B cell (primary cell): Measurements from ENCODE around the gene TTC24. TPM values are rescaled to one million over a fixed set of nuclear protein-coding genes. Genes with fewer than 3 reads are reported as not detected.

Experiments
- ATAC-seq: fragments of 200-7000 bp; cut with Tn5 transposase; one replicate; pipeline ENCODE4 v1.10.0; 2021; ENCODE audit warnings: low read depth, mild to moderate bottlenecking, moderate number of reproducible peaks, moderate library complexity
- CTCF ChIA-PET: fragments of 350-600 bp; sonication (Branson Sonifier 250); formaldehyde crosslinking; loops from one replicate; lab custom pipeline; 2021; ENCODE audit warnings: antibody characterized with exemption, inconsistent platforms; lab: Charles Lee
- POLR2A ChIA-PET: fragments of 350-600 bp; sonication (Branson Sonifier 250); formaldehyde crosslinking; loops from one replicate; lab custom pipeline; 2021; ENCODE audit warnings: antibody characterized with exemption; lab: Charles Lee
- DNase-seq: peaks from one replicate; pipeline ENCODE4 v3.0.0; 2013
- H2AFZ ChIP-seq: 2 replicates; pipeline ENCODE4 v1.6.1; 2012; ENCODE audit warnings: mild to moderate bottlenecking, low read depth, low read length; ENCODE audit not compliant: insufficient read depth, poor library complexity, severe bottlenecking
- H3K27ac ChIP-seq, 2 donors: 1 replicate in 1 of 2; 2 replicates in 1 of 2; pipeline ENCODE4 v1.5.1; 2012 to 2013; ENCODE audit warnings: low read length in 2 of 2, mild to moderate bottlenecking in 2 of 2, moderate library complexity in 1 of 2
- H3K27me3 ChIP-seq, 4 experiments: fragments of 200-600 bp in 1 of 4; sonication (generic) in 1 of 4; replicated peaks in 1 of 4; 1 replicate in 2 of 4; 2 replicates in 2 of 4; pipeline versions ENCODE4 v1.6.1 to v1.7.0; 2013 to 2016; ENCODE audit warnings: low read length in 3 of 4, mild to moderate bottlenecking in 2 of 4, mixed read lengths in 1 of 4, moderate library complexity in 1 of 4; ENCODE audit not compliant: insufficient read depth in 4 of 4, control insufficient read depth in 3 of 4; ENCODE audit errors: control extremely low read depth in 1 of 4
- H3K36me3 ChIP-seq, 2 experiments: replicated peaks in 1 of 2; 1 replicate in 1 of 2; 2 replicates in 1 of 2; pipeline versions ENCODE4 v1.6.1 to v1.7.1; 2013; ENCODE audit warnings: low read length in 1 of 2; ENCODE audit not compliant: insufficient read depth in 2 of 2, control insufficient read depth in 1 of 2; ENCODE audit errors: control extremely low read depth in 1 of 2, extremely low read depth in 1 of 2
- H3K4me1 ChIP-seq, 2 donors: fragments of 200-600 bp in 1 of 2; sonication (generic) in 1 of 2; 1 replicate in 1 of 2; 2 replicates in 1 of 2; pipeline versions ENCODE4 v1.5.1 to v1.6.1; 2013 to 2017; ENCODE audit warnings: low read length in 2 of 2; ENCODE audit not compliant: control insufficient read depth in 2 of 2, insufficient read depth in 2 of 2
- H3K4me2 ChIP-seq: replicated peaks from 2 replicates; pipeline ENCODE3; 2012; ENCODE audit warnings: mild to moderate bottlenecking, low read depth, low read length; ENCODE audit not compliant: poor library complexity, severe bottlenecking
- H3K4me3 ChIP-seq, 5 experiments: fragments of 200-600 bp in 1 of 5; sonication (generic) in 1 of 5; 1 replicate in 3 of 5; 2 replicates in 2 of 5; pipeline versions ENCODE4 v1.5.1 to v1.7.0; 2011 to 2016; ENCODE audit warnings: low read length in 4 of 5, mild to moderate bottlenecking in 4 of 5, low read depth in 2 of 5, control low read depth in 1 of 5, moderate library complexity in 1 of 5; ENCODE audit not compliant: insufficient read depth in 1 of 5; ENCODE audit errors: control extremely low read depth in 1 of 5, extremely low read depth in 1 of 5
- H3K79me2 ChIP-seq: fragments of 200-600 bp; sonication (generic); one replicate; pipeline ENCODE4 v1.6.0; 2016; ENCODE audit warnings: low read length; ENCODE audit not compliant: control insufficient read depth, insufficient read depth
- H3K9ac ChIP-seq: fragments of 200-600 bp; sonication (generic); 2 replicates; pipeline ENCODE4 v1.6.1; 2017; ENCODE audit warnings: mild to moderate bottlenecking, low read length, moderate library complexity
- H3K9me3 ChIP-seq, 3 donors: one replicate each; pipeline versions ENCODE4 v1.6.1 to v1.7.1; 2013; ENCODE audit warnings: low read length in 2 of 3; ENCODE audit not compliant: control insufficient read depth in 2 of 3, insufficient read depth in 1 of 3; ENCODE audit errors: control extremely low read depth in 1 of 3
- H4K20me1 ChIP-seq: 2 replicates; pipeline ENCODE4 v1.6.0; 2012; ENCODE audit warnings: mild to moderate bottlenecking, low read length; ENCODE audit not compliant: insufficient read depth, control insufficient read depth, poor library complexity, severe bottlenecking
- H3K27ac Mint-ChIP-seq: one replicate; pipeline ENCODE4 v1.8.0; 2021; ENCODE audit warnings: mixed read lengths
- H3K27me3 Mint-ChIP-seq: one replicate; pipeline ENCODE4 v1.8.0; 2021; ENCODE audit warnings: mixed read lengths
- H3K4me1 Mint-ChIP-seq: one replicate; pipeline ENCODE4 v1.8.0; 2021; ENCODE audit warnings: mixed read lengths
- H3K4me3 Mint-ChIP-seq: one replicate; pipeline ENCODE4 v1.8.0; 2021; ENCODE audit warnings: mixed read lengths
- H3K9me3 Mint-ChIP-seq: one replicate; pipeline ENCODE4 v1.8.0; 2022; ENCODE audit warnings: mixed read lengths; ENCODE audit not compliant: insufficient read depth
- EZH2 ChIP-seq: IDR thresholded peaks from 2 replicates; pipeline ENCODE4 v1.6.1; 2012; ENCODE audit warnings: borderline replicate concordance, low read depth, mild to moderate bottlenecking, moderate library complexity, low read length; ENCODE audit not compliant: insufficient read depth, poor library complexity, severe bottlenecking
- WGBS: methylation state at CpG from one replicate; pipeline ENCODE4 v1.1.5; 2013; ENCODE audit warnings: missing lambda C conversion rate; ENCODE audit not compliant: insufficient coverage; 5-methylcytosine and 5-hydroxymethylcytosine counted together
- intact Hi-C: fragments of 100-400 bp; cut with micrococcal nuclease; formaldehyde crosslinking; loops from one replicate; pipeline ENCODE4 v1.10.0; 2022
- polyA plus RNA-seq: library from polyadenylated mRNA; depleted of rRNA; stranded (reverse); fragments of >200 nt; gene quantifications from 2 replicates; pipeline ENCODE4 v1.2.3, GENCODE V29; 2012
- total RNA-seq, 2 donors: library from RNA; stranded (reverse); fragments of 120-200 nt in 1 of 2; gene quantifications; 1 replicate in 1 of 2; 2 replicates in 1 of 2; pipeline versions ENCODE4 v1.2.3 to v1.2.4, GENCODE V29; 2013 to 2022
- TF ChIP-seq, protein P1 (sequence below): fragments of 200-600 bp; IDR thresholded peaks from one replicate; pipeline ENCODE4 v1.8.0; 2022; ENCODE audit warnings: antibody characterized with exemption, mild to moderate bottlenecking

The TTC24 gene
- total and polyA plus RNA-seq, 2 donors (not counting 1 experiment from before 2014, with no cell fraction given), result 24.3 to 29.8 TPM

DNA sequence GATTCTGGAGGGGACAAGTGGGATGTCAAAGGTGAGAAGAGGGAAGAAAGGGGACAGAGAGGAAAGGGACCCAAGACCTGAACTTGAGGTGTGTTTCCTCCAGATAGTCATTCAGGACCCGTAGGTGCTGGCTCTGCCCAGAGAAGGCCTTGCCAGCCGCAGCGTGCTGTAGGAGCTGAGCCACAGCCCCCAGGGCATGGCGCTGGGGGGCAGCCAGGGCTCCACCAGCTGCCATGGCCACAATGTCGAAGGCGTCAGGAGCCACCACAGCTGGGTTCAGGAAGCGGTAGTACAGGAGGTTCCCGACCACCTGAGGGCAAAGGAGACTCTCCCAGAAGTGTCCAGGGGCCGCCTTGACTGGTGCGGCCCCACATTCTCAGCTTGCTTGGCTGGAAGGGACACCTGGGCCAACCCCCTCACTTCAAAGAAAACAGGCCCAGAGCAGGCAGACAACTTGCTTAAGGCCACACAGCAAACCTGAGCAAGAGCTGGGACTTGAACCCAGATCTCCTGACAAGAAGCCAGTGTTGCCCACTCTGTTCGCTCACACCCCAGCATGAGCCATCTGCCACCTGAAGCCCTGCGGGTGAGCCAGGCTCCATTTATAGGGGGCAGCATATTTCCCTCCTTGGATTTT lies 45.0 kb upstream of the TTC24 start:
- Mint-ChIP-seq H3K27me3 (no peaks in the 10 kb centered on the region), H3K9me3 (no peaks in the 10 kb centered on the region), H3K4me1 (no peaks in the 10 kb centered on the region), H3K4me3 (no peak overlapping the region), H3K27ac (no peak overlapping the region)
- no peak overlapping the region for H3K4me2 ChIP-seq
- ATAC-seq (no peak), DNase-seq (no peak)
- H3K9me3 ChIP-seq, result no peaks in the 10 kb centered on the region
- no peak overlapping the region for H3K27ac ChIP-seq
- POLR2A ChIA-PET, result interaction anchor here (0.5 to 0.8 kb wide), 2 partner anchors 8 to 10 kb away, joined by 3 read pairs; no protein-coding TSS in a partner anchor
- intact Hi-C loops, result no loop called here
- no peaks in the 10 kb centered on the region for H3K27me3 ChIP-seq
- no peaks in the 10 kb centered on the region for H3K4me1 ChIP-seq
- CTCF ChIA-PET, result interaction anchor here (0.9 kb wide), 1 partner anchor 9 kb away, joined by 3 read pairs; no protein-coding TSS in a partner anchor
- H3K4me3 ChIP-seq, result no peak overlapping the region
- H3K9ac ChIP-seq, result no peak overlapping the region
- no peaks in the 10 kb centered on the region for H4K20me1 ChIP-seq
- TF ChIP-seq, protein P1, sequence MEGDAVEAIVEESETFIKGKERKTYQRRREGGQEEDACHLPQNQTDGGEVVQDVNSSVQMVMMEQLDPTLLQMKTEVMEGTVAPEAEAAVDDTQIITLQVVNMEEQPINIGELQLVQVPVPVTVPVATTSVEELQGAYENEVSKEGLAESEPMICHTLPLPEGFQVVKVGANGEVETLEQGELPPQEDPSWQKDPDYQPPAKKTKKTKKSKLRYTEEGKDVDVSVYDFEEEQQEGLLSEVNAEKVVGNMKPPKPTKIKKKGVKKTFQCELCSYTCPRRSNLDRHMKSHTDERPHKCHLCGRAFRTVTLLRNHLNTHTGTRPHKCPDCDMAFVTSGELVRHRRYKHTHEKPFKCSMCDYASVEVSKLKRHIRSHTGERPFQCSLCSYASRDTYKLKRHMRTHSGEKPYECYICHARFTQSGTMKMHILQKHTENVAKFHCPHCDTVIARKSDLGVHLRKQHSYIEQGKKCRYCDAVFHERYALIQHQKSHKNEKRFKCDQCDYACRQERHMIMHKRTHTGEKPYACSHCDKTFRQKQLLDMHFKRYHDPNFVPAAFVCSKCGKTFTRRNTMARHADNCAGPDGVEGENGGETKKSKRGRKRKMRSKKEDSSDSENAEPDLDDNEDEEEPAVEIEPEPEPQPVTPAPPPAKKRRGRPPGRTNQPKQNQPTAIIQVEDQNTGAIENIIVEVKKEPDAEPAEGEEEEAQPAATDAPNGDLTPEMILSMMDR, result no peak
- TF ChIP-seq EZH2, result no peak
- 96% methylated on average over 11 of the region's 12 CpGs for WGBS
- no peaks in the 10 kb centered on the region for H3K36me3 ChIP-seq
- no peaks in the 10 kb centered on the region for H3K79me2 ChIP-seq
- H2AFZ ChIP-seq, result no peak overlapping the region

- WGBS, result 98% methylated on average over 7 of the region's 9 CpGs
- intact Hi-C loops, result no loop called here
- DNase-seq (no peak), ATAC-seq (no peak)
- TF ChIP-seq, protein P1, result no peak
- no peak for TF ChIP-seq EZH2
- no peaks in the 10 kb centered on the region for H3K27me3 Mint-ChIP-seq
- no peaks in the 10 kb centered on the region for H3K27me3 ChIP-seq
- H3K4me3 Mint-ChIP-seq, result no peak overlapping the region
- CTCF ChIA-PET, result no interaction called here
- H3K27ac Mint-ChIP-seq, result no peak overlapping the region
- POLR2A ChIA-PET, result no interaction called here
- H3K27ac ChIP-seq, result no peak overlapping the region
- no peak overlapping the region for H3K4me3 ChIP-seq
- no peaks in the 10 kb centered on the region for H3K9me3 ChIP-seq
- no peak overlapping the region for H3K4me2 ChIP-seq
- H3K79me2 ChIP-seq, result no peaks in the 10 kb centered on the region
- H4K20me1 ChIP-seq, result no peaks in the 10 kb centered on the region
- no peaks in the 10 kb centered on the region for H3K9me3 Mint-ChIP-seq
- no peaks in the 10 kb centered on the region for H3K36me3 ChIP-seq
- no peak overlapping the region for H2AFZ ChIP-seq
- H3K4me1 ChIP-seq, result no peaks in the 10 kb centered on the region
- no peaks in the 10 kb centered on the region for H3K4me1 Mint-ChIP-seq
- H3K9ac ChIP-seq, result no peak overlapping the region
Observed at GRCh38 chr1:156537027-156537426, 42.5 kb upstream of the TTC24 start.
